Measurements from ENCODE around the gene CACNA1I. TPM values are rescaled to one million over a fixed set of nuclear protein-coding genes. Genes with fewer than 3 reads are reported as not detected.

CACNA1I gene
- total and polyA plus RNA-seq, 2 of the 8 experiments (the other 6 are each of a cell fraction or from before 2014, with no cell fraction given): 0.77 to 1.2 TPM

GRCh38 chr22:39723463-39723862 is 152.9 kb downstream of the CACNA1I start (continued):
- TF ChIP-seq CHD7 (IDR thresholded peaks at IDR 0.05; ENCODE audit: insufficient replicate concordance, low read length) (no peak), EZH2 (IDR thresholded peaks at IDR 0.05; ENCODE audit: low read depth, low read length, severe bottlenecking) (no peak), CBX5 (IDR thresholded peaks at IDR 0.05; ENCODE audit: low read depth, low read length) (no peak), JUND (IDR thresholded peaks at IDR 0.05; ENCODE audit: low read length) (no peak), ZNF274 (IDR thresholded peaks at IDR 0.05; ENCODE audit: borderline replicate concordance, extremely low read depth, low read length) (no peak), SP2 (IDR thresholded peaks at IDR 0.05; ENCODE audit: low read length) (no peak), GABPA (IDR thresholded peaks at IDR 0.05; ENCODE audit: borderline replicate concordance, insufficient read depth, low read length) (no peak), SP4 (IDR thresholded peaks at IDR 0.05; ENCODE audit: low read length) (no peak), RFX5 (IDR thresholded peaks at IDR 0.05; ENCODE audit: borderline replicate concordance, low read depth, low read length) (no peak), CEBPB (IDR thresholded peaks at IDR 0.05; ENCODE audit: low read depth, low read length) (no peak)
